CD4-positive, alpha-beta T cell treated with Interleukin-12 subunit alpha and Interleukin-12 subunit beta, for 1 hour (primary cell): ENCODE measurements around the gene TMEM190.

ENCODE experiments used
- DNase-seq: peaks from one replicate; pipeline ENCODE4 v3.0.0-alpha.2; 2020

Gene TMEM190

GRCh38 chr19:55352040-55352439 lies 24.6 kb upstream of the TMEM190 start:
- no peak for DNase-seq

- DNase-seq = no peak
These were observed 24.0 kb upstream of the TMEM190 start for GRCh38 chr19:55352549-55353145.

DNA sequence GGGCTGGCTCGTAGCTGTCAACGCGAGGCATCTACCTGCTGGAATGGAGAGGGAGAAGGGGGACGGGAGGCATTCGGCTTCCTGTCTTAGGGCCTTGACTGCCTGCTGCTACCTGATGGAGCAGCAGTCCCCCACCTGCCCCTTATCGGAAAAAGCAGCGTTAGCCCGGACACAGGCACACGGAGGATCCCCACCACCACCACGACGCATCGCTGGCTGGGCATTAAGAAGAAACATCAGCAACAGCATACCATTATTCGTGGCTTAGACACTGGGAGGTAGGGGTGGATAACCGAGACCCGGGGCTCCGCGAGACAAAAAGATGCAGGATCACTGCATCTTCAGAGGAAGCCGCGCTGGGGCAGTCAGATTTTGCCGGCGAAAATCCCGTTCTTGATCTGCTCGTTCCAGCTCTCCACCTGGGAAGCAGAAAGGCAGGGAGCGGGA lies 23.2 kb upstream of the TMEM190 start:
- DNase-seq = no peak

- DNase-seq = peak; percentile 80
These were observed 22.6 kb upstream of the TMEM190 start for GRCh38 chr19:55353803-55354697.

DNA sequence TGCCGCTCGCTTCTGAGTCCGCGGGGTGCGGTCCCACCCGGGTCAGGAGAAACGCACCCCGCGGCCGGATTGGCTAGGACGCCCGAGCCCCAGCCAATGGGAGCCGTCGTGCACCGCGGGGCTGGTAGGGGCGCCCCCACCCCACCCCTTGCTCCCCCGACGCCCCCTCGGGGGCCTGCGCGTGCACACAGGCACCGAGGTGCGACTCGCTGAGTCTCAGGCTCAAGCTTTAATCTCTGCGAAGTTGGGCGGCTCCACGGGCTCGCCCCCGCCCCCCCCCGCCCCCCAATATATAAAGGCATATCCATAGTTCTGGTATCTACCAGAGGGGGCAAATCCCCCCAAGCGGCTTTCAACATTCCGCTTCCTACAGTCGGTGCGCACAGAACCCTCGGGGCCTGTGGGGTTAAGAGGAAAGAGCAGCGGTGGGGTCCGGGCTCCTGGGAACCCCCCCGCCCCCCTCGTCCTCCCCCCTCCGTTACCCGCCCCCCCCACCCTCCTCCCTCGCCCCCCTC lies 21.9 kb upstream of the TMEM190 start, which contains the start of gene COX6B2:
Gene COX6B2, minus strand, starts transcription at position 22 of the 515 bp plus-strand sequence. CDS start 198 bp downstream, outside the sequence.
- no peak for DNase-seq

- no peak for DNase-seq
These were observed 21.3 kb upstream of the TMEM190 start for GRCh38 chr19:55355213-55355821.

GRCh38 chr19:55358493-55358892 lies 18.1 kb upstream of the TMEM190 start:
- DNase-seq = no peak

GRCh38 chr19:55358943-55359908 lies 17.4 kb upstream of the TMEM190 start:
- no peak for DNase-seq

GRCh38 chr19:55360902-55361301 lies 15.7 kb upstream of the TMEM190 start:
- no peak for DNase-seq

DNA sequence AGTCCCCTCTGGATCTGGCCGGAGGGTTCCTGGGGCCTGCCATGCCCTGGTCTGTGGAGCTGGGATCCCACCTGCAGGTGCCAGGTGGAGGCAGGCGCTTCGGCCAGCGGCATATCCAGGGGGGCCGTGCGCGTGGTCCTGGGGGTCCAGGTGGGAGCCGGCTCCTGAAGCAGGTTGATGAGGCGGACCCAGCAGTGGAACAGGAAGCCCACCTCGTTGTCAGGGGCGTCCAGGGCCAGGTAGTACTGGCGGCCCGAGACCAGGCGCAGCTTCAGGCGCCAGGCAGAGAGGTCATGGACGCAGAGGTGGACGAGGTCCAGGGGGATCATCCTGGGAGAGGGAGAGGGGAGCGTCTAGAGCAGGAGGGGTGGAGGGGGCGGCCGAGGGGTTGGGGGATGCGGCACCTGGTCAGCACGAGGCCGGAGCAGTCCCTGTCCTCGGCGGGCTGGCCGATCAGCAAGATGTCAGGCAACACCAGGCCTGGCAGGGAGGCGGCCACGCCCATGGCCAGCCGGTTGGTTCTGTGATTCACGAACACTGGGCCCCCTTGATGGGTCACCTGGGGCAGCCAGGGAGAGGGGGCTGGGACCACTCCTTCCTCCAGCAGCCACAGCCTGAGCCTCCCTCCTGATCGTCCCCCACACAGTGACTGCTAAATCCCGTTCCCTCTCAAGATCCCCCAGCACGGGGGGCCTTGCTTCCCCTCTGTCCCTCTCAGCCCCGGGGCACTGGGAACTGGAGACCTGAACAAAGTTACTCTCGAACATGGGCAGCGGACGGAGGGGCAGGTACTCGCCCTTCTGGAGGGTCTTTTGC lies 14.2 kb upstream of the TMEM190 start:
- DNase-seq = no peak

- DNase-seq = no peak
These were observed 13.5 kb upstream of the TMEM190 start, which contains the start of gene GARIN5B for GRCh38 chr19:55362990-55363716. Gene GARIN5B (minus strand): TSS chr19:55363260. CDS start chr19:55363066, 194 bp downstream.

DNA sequence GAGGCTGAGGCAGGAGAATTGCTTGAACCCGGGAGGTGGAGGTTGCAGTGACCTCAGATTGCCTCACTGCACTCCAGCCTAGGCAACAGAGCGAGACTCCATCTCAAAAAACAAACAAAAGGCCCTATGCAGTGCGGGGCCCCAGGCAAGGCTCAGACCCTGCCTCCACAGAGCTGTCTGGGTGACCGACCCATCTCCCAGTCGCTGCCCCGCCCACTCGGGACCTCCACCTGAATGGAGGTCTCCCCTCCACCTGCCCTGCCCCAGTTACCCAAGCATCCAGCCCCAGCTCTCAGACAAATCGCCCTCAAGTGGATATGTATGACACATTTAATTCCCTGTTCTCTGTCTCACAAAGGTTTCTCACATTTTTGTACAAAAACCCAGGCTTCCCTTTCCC lies 11.4 kb upstream of the TMEM190 start:
- no peak for DNase-seq

DNA sequence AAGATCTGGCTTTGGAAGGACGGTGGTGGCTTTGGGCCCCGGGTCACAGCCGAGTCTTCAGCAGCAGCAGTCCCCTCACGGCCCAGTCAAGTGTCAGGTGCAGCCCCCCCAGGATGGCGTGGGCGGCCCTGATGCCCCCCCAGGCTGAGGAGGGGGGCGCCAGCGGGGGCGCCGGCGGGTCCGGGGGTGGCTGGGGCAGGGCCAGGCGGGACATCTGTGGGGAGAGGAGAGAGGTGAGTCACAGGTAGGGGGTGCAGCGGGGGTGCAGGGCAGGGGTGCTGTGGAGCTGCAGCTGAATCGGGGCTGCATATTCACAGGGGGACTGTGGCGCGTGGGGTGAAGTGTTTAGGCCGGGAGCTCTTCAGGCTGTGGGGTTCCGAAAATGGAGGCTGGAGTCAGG lies 10.7 kb upstream of the TMEM190 start:
- DNase-seq = no peak

GRCh38 chr19:55366790-55367189 lies 9.8 kb upstream of the TMEM190 start:
- no peak for DNase-seq

DNA sequence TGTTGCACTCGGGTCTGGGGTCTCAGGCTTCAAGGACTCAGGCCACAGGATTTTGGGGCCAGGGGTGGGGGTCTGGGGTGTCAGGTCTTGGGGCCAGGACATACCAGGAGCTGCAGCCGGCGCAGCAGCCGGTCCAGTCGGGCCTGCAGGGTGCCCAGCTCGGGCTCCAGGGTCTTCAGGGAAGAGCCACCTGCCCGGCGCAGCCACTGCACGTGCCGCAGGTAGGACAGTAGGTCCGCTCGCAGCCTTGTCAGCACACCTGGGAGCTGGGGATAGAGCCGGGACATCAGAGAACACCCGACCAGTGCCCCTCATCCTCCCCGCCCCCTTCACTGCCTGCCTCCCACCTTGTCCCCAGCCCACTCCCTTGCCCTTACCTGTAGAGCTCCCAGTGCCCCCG lies 8.5 kb upstream of the TMEM190 start:
- no peak for DNase-seq

DNA sequence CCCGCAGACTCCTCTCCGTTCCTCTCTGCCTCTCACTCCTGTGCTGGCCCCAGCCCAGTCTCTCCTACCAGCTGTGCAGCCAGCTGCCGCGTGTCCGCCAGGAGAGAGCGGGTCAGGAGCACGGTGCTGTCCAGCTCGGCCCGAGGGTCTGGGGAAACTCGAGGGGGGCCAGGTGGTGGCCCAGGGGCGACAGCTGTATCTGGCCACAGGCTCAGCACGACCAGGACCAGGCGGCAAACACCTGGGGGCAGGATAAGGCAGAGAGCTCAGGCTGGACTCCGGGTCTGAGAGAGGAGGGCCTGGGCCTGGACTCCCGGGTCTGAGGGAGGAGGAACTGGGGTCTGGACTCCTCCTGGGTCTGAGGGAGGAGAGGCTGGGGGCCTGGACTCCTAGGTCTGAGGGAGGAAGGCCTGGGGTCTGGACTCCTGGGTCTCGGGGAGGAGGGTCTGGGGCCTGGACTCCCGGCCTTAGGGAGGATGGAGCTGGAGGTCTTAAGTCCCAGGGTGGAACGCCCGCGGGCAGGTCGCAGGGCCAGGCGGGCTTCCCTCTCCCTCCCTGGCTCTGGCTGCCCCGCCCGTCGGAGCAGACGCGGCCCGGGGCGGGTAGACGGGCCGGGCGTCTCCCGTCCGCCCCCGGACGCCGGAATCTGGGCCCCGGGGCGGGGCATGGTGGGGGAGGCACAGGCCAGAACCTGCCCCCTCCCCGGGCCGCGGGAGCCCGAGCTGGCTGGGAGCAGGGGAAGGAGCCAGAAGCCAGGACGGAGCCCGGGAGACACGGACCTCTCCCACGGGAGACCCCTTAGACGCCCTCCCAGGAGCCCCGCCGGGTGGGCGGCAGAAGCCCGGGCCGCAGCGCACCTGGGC lies 7.7 kb upstream of the TMEM190 start:
- DNase-seq = no peak

GRCh38 chr19:55369653-55370304 lies 6.8 kb upstream of the TMEM190 start:
- DNase-seq = no peak

DNA sequence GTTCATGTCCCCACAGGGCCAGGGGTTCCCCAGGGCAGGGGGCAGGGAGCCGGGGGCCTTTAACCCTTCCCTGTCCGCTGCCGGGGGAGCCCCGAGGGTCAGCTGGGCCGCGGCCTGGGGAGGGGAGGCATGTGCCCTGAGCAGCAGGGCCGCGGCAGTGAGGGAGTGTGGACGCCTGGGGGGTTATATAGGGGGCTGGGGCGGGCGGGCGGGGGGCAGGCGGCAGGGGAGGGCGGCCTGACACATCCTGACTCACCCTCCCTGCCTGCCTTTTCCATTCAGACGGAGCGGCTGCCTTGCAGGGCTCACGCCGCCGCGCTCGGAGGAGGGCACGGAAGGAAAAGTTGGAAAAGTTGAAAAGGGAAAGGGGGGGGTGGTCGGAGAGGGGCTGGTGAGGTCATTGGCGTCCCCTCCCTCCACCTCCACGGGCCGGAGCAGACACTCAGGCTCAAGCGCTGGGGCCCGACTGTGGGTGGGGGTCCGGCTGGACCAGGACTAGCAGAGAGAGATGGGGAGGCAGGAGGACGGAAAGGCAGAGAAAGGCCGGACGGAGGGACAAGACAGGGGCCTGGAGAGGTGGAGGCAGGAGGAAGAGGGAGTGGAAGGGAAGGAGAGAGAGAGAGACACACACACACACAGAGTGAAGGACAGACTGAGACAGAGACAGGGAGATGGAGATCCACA lies 6.2 kb upstream of the TMEM190 start, which contains the start of gene IL11:
Gene IL11, minus strand, starts transcription at position 159 of the 684 bp plus-strand sequence. Its CDS starts 153 bp downstream, at position 6.
- DNase-seq = no peak
